Measurements from ENCODE around the gene PXDN. TPM values are rescaled to one million over a fixed set of nuclear protein-coding genes. Genes with fewer than 3 reads are reported as not detected.

The PXDN gene
- total and polyA plus RNA-seq, 2 donors (not counting 3 experiments of a cell fraction or from before 2014, with no cell fraction given): 231 to 308 TPM

GRCh38 chr2:1774929-1775328, 30.6 kb upstream of the PXDN start:
- no peak for FAIRE-seq
- no peak for DNase-seq (ENCODE audit: low read depth, low spot score)
- Histone ChIP-seq H3K9me3 (replicated peaks; ENCODE audit: control insufficient read depth, insufficient read depth, low read length) (no peaks in the 10 kb centered on the region), H3K27ac (ENCODE audit: insufficient read depth, low read depth, low read length) (no peak overlapping the region), H3K9me1 (replicated peaks; ENCODE audit: control insufficient read depth, extremely low read depth, insufficient read depth, low read length) (no peaks in the 10 kb centered on the region), H3K36me3 (ENCODE audit: control insufficient read depth in 2 of 2, extremely low read depth in 1 of 2, insufficient read depth in 2 of 2, low read length in 2 of 2) (no peaks in the 10 kb centered on the region), H3K27me3 (ENCODE audit: control insufficient read depth in 2 of 2, insufficient read depth in 2 of 2, low read length in 2 of 2) (no peaks in the 10 kb centered on the region), H3K4me1 (ENCODE audit: control insufficient read depth, extremely low read depth, insufficient read depth, low read length) (no peaks in the 10 kb centered on the region), H4K20me1 (replicated peaks; ENCODE audit: control insufficient read depth, extremely low read depth, insufficient read depth, low read length) (no peaks in the 10 kb centered on the region), H3K4me2 (ENCODE audit: insufficient read depth, low read length) (no peak overlapping the region), H2AFZ (ENCODE audit: low read depth, low read length) (no peak overlapping the region), H3K79me2 (ENCODE audit: control insufficient read depth, insufficient read depth, low read length) (no peaks in the 10 kb centered on the region), H3K4me3 (replicated peaks in 1 of 3; ENCODE audit: insufficient read depth in 1 of 3, low read depth in 1 of 3, low read length in 3 of 3) (no peak overlapping the region), H3K9ac (replicated peaks; ENCODE audit: extremely low read depth, insufficient read depth, low read length) (no peak overlapping the region)
- ChIA-PET POLR2A (no interaction called here), CTCF (interaction anchor here (1.1 to 2.7 kb wide), 2 partner anchors 24 to 224 kb away, joined by 3 to 8 read pairs; no protein-coding TSS in a partner anchor)
- BruUV-seq (replicated peaks): no TSS peak
- TF ChIP-seq JUN (IDR thresholded peaks at IDR 0.05; ENCODE audit: borderline replicate concordance, insufficient read depth, insufficient read length, low read depth) (no peak), MAX (IDR thresholded peaks at IDR 0.05; ENCODE audit: insufficient read depth, insufficient read length) (no peak), FOS (IDR thresholded peaks at IDR 0.05; ENCODE audit: borderline replicate concordance, insufficient read depth, low read length) (no peak), CTCF (IDR thresholded peaks at IDR 0.05; ENCODE audit: extremely low read depth in 1 of 2, insufficient read depth in 1 of 2, low read depth in 1 of 2, low read length in 2 of 2) (no peak), EZH2 (IDR thresholded peaks at IDR 0.05; ENCODE audit: borderline replicate concordance, low read depth, low read length, severe bottlenecking) (no peak), MYC (IDR thresholded peaks at IDR 0.05; ENCODE audit: low read depth, low read length) (no peak), POLR2AphosphoS5 (IDR thresholded peaks at IDR 0.05; ENCODE audit: insufficient read depth, low read depth, low read length) (no peak), GATA2 (IDR thresholded peaks at IDR 0.05; ENCODE audit: insufficient read depth, insufficient read length, low read depth, low read length) (no peak), POLR2A (IDR thresholded peaks at IDR 0.05; ENCODE audit: low read depth, low read length) (no peak)
- intact Hi-C loops (cut with micrococcal nuclease) (no loop called here), dilution Hi-C loops (cut with MboI; ENCODE audit: extremely low pct_ligation_motif_present, low sequenced_read_pairs) (no loop called here)
